ENCODE results near the gene LRPPRC. TPM values are rescaled to one million over a fixed set of nuclear protein-coding genes. Genes with fewer than 3 reads are reported as not detected.
A peak's percentile ranks its signal among the peaks of the same experiment; 100 is the strongest.

Gene LRPPRC
- total RNA-seq, 1 donor from 2014 or later = 58.0 TPM

DNA sequence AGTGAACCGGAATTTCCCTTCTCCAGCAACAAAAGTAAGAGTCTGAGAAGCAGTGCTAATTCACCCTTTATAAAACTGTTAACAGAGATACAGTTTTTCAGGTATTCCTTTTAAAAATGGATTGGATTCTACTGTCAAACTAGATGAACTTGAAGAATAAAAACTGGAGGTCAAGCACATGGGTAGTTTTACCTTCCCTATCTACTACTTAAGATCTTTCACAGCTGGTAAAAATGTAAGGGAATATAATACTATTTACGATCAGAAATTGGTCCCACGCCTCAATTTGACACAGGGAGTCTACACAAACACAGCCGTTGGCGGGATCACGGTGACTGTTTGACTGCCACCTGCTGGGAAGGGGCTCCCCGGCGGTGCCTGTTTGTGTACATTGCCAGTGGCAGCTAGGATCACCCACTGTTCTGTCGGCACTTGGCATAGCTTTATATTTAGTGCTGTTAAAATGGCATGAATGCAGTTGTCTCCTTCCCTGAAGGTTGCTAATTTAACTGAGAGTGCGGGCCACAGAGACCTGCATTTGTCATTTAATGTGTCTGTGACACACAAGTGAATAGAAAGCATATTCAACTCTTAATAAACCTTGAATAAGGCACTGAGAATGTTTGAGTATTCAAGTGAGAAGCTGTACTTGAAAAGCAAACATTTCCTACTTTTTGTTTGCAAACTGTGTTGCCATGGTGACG lies 97.5 kb downstream of the LRPPRC start:
- Histone ChIP-seq H3K36me3 (peaks cover 76% of the 10 kb centered on the region), H3K4me1 (peaks cover 14% of the 10 kb centered on the region), H3K27me3 (ENCODE audit: low read depth) (no peaks in the 10 kb centered on the region), H3K27ac (peak overlapping the region; percentile 21), H3K4me3 (no peak overlapping the region), H3K9me3 (no peaks in the 10 kb centered on the region)
- DNase-seq = peak; percentile 66
- peak; percentile 78 to 90 for ATAC-seq
- TF ChIP-seq, protein P1, sequence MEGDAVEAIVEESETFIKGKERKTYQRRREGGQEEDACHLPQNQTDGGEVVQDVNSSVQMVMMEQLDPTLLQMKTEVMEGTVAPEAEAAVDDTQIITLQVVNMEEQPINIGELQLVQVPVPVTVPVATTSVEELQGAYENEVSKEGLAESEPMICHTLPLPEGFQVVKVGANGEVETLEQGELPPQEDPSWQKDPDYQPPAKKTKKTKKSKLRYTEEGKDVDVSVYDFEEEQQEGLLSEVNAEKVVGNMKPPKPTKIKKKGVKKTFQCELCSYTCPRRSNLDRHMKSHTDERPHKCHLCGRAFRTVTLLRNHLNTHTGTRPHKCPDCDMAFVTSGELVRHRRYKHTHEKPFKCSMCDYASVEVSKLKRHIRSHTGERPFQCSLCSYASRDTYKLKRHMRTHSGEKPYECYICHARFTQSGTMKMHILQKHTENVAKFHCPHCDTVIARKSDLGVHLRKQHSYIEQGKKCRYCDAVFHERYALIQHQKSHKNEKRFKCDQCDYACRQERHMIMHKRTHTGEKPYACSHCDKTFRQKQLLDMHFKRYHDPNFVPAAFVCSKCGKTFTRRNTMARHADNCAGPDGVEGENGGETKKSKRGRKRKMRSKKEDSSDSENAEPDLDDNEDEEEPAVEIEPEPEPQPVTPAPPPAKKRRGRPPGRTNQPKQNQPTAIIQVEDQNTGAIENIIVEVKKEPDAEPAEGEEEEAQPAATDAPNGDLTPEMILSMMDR (IDR thresholded peaks at IDR 0.05) = peak; percentile 46
- intact Hi-C loops (cut with DNase I) = no loop called here

- intact Hi-C loops (cut with DNase I) = no loop called here
- Histone ChIP-seq H3K36me3 (peaks cover 78% of the 10 kb centered on the region), H3K27ac (no peak overlapping the region), H3K4me3 (no peak overlapping the region), H3K4me1 (peaks cover 14% of the 10 kb centered on the region), H3K27me3 (ENCODE audit: low read depth) (no peaks in the 10 kb centered on the region), H3K9me3 (no peaks in the 10 kb centered on the region)
- TF ChIP-seq, protein P1 (IDR thresholded peaks at IDR 0.05) = no peak
- ATAC-seq = peak in 1 of 2 donors; percentile 53
- no peak for DNase-seq
Observed at GRCh38 chr2:43897492-43897891, 98.3 kb downstream of the LRPPRC start.

- intact Hi-C loops (cut with DNase I) = no loop called here
- Histone ChIP-seq H3K9me3 (no peaks in the 10 kb centered on the region), H3K36me3 (peaks cover 80% of the 10 kb centered on the region), H3K4me3 (no peak overlapping the region), H3K27me3 (ENCODE audit: low read depth) (no peaks in the 10 kb centered on the region), H3K27ac (no peak overlapping the region), H3K4me1 (peaks cover 14% of the 10 kb centered on the region)
- DNase-seq (no peak), ATAC-seq (no peak)
- TF ChIP-seq, protein P1 (IDR thresholded peaks at IDR 0.05) = no peak
Observed at GRCh38 chr2:43896906-43897305, 98.9 kb downstream of the LRPPRC start.

DNA sequence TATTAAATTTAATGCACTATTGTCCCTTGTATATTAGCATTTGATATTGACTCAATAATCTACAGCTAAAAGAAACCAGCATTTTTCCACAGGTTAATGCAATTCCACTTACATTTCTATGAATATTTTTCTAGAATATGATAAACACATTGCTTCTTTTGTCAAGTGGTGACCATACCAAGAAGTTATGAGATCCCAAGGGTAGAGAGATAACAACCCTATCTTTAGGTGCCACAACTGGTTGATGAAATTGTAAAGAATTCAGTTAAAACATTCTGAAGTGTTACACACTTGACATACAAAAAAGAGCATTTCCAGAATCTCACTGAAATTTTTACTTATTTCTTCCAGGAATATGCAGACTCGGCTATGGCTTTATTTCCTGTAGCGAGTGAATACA lies 101.0 kb downstream of the LRPPRC start:
- no peak overlapping the region for H3K27ac ChIP-seq
- H3K4me3 ChIP-seq = no peak overlapping the region
- no peaks in the 10 kb centered on the region for H3K9me3 ChIP-seq
- TF ChIP-seq, protein P1 (IDR thresholded peaks at IDR 0.05) = no peak
- no peak for ATAC-seq
- H3K4me1 ChIP-seq = peaks cover 17% of the 10 kb centered on the region
- no peaks in the 10 kb centered on the region for H3K27me3 ChIP-seq (ENCODE audit: low read depth)
- DNase-seq = no peak
- peaks cover 91% of the 10 kb centered on the region for H3K36me3 ChIP-seq
- intact Hi-C loops (cut with DNase I) = no loop called here

DNA sequence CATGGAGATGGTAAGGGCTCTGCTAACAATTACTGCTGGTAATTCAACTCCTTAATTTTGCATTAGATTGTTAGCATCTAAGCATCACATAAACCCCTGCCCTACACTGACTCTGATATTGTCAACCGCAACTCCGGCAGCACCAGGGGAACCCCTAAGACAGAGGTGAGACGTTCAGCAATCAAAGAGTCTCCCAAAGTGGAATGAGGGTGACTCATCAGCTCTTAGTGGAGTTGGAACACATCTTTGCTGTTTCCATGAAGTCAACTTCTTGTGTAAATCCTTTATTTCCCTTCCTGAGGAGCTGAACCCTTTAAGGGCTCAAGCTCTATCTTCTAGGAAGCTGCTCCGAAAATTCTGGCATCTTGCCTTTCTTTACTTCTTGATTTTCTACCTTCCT lies 104.9 kb downstream of the LRPPRC start:
- intact Hi-C loops (cut with DNase I) = no loop called here
- ATAC-seq (peak; percentile 64 to 79), DNase-seq (no peak)
- no peaks in the 10 kb centered on the region for H3K27me3 ChIP-seq (ENCODE audit: low read depth)
- H3K36me3 ChIP-seq = peaks cover 91% of the 10 kb centered on the region
- peaks cover 3% of the 10 kb centered on the region for H3K4me1 ChIP-seq
- TF ChIP-seq, protein P1 (IDR thresholded peaks at IDR 0.05) = no peak
- no peak overlapping the region for H3K4me3 ChIP-seq
- no peak overlapping the region for H3K27ac ChIP-seq
- no peaks in the 10 kb centered on the region for H3K9me3 ChIP-seq
